H1 (cell line): ENCODE data around the gene UROS. TPM values are rescaled to one million over a fixed set of nuclear protein-coding genes. Genes with fewer than 3 reads are reported as not detected.

Experiments
- CTCF ChIA-PET: fragments of 300-600 bp; sonication (Branson Sonifier 250); formaldehyde crosslinking; loops from one replicate; lab custom pipeline; 2021; ENCODE audit not compliant: partially characterized antibody; lab: Charles Lee
- POLR2A ChIA-PET: fragments of 300-600 bp; sonication (Branson Sonifier 250); formaldehyde crosslinking; loops from one replicate; lab custom pipeline; 2021; ENCODE audit warnings: inconsistent platforms; ENCODE audit not compliant: partially characterized antibody; lab: Charles Lee
- DNase-seq, 2 experiments: peaks; one replicate each; pipeline versions ENCODE4 v3.0.0 to v3.0.0-alpha.2; 2010 to 2022; ENCODE audit warnings: low spot score in 2 of 2, low read depth in 1 of 2, mixed read lengths in 1 of 2
- FAIRE-seq: peaks from 2 replicates; lab custom pipeline; 2011; peaks lifted over from hg19 to GRCh38; lab: Jason Lieb, UNC
- H2AFZ ChIP-seq: 2 replicates; pipeline ENCODE4 v1.8.1; 2012; ENCODE audit warnings: low read length, inconsistent platforms
- H2AK5ac ChIP-seq: 2 replicates; pipeline ENCODE4 v1.6.1; 2013; ENCODE audit warnings: low read depth, low read length
- H2BK120ac ChIP-seq: replicated peaks from 2 replicates; pipeline ENCODE3; 2013; ENCODE audit warnings: low read depth, low read length, inconsistent platforms
- H2BK12ac ChIP-seq: 2 replicates; pipeline ENCODE4 v1.6.1; 2013; ENCODE audit warnings: low read depth, low read length
- H2BK15ac ChIP-seq: 2 replicates; pipeline ENCODE4 v1.6.1; 2013; ENCODE audit warnings: low read length
- H2BK20ac ChIP-seq: 2 replicates; pipeline ENCODE4 v1.6.1; 2013; ENCODE audit warnings: low read length
- H2BK5ac ChIP-seq: 2 replicates; pipeline ENCODE4 v1.6.1; 2013; ENCODE audit warnings: low read depth, low read length
- H3K14ac ChIP-seq: 2 replicates; pipeline ENCODE4 v1.6.1; 2013; ENCODE audit warnings: inconsistent platforms; ENCODE audit not compliant: insufficient read length
- H3K18ac ChIP-seq: 2 replicates; pipeline ENCODE4 v1.6.1; 2013; ENCODE audit warnings: low read length; ENCODE audit errors: extremely low read depth
- H3K23ac ChIP-seq: 2 replicates; pipeline ENCODE4 v1.6.1; 2013; ENCODE audit warnings: inconsistent platforms; ENCODE audit not compliant: insufficient read length
- H3K23me2 ChIP-seq: 2 replicates; pipeline ENCODE4 v1.6.1; 2013; ENCODE audit warnings: low read depth, low read length
- H3K27ac ChIP-seq: 2 replicates; pipeline ENCODE4 v1.6.1; 2011; ENCODE audit warnings: low read depth, low read length, inconsistent platforms
- H3K27me3 ChIP-seq, 4 experiments: replicated peaks in 1 of 4; 1 replicate in 1 of 4; 2 replicates in 3 of 4; pipeline versions ENCODE4 v1.6.1 to v1.8.1; 2011 to 2013; ENCODE audit warnings: low read length in 3 of 4, mild to moderate bottlenecking in 3 of 4, inconsistent platforms in 2 of 4, mixed read lengths in 2 of 4, moderate library complexity in 1 of 4; ENCODE audit not compliant: control insufficient read depth in 3 of 4, insufficient read depth in 3 of 4; ENCODE audit errors: extremely low read depth in 1 of 4
- H3K36me3 ChIP-seq, 4 experiments: 2 replicates each; pipeline versions ENCODE4 v1.6.1 to v1.8.1; 2011 to 2013; ENCODE audit warnings: mild to moderate bottlenecking in 4 of 4, low read length in 3 of 4, moderate library complexity in 2 of 4, control low read depth in 1 of 4, inconsistent platforms in 1 of 4; ENCODE audit not compliant: insufficient read depth in 4 of 4, control insufficient read depth in 2 of 4
- H3K4ac ChIP-seq: replicated peaks from 2 replicates; pipeline ENCODE3; 2013; ENCODE audit warnings: low read length, low read depth, mixed read lengths, inconsistent platforms; ENCODE audit not compliant: insufficient read length
- H3K4me1 ChIP-seq, 4 experiments: replicated peaks in 1 of 4; 1 replicate in 1 of 4; 2 replicates in 3 of 4; pipeline versions ENCODE4 v1.6.1 to v1.8.1; 2011 to 2013; ENCODE audit warnings: low read length in 3 of 4, inconsistent platforms in 2 of 4, mixed read lengths in 1 of 4; ENCODE audit not compliant: insufficient read depth in 4 of 4, control insufficient read depth in 3 of 4
- H3K4me2 ChIP-seq, 2 experiments: 2 replicates each; pipeline versions ENCODE4 v1.6.1 to v1.8.1; 2011 to 2013; ENCODE audit warnings: low read depth in 2 of 2, low read length in 2 of 2, control low read depth in 1 of 2, inconsistent platforms in 1 of 2, mild to moderate bottlenecking in 1 of 2; ENCODE audit not compliant: insufficient read depth in 1 of 2
- H3K4me3 ChIP-seq, 4 experiments: fragments of 200-600, 300-600 bp in 1 of 4; sonication (generic), shearing (Covaris generic), sonication (Bioruptor Twin) in 1 of 4; 2 replicates each; pipeline versions ENCODE4 v1.5.1 to v1.8.1; 2011 to 2016; ENCODE audit warnings: low read length in 4 of 4, low read depth in 3 of 4, control low read depth in 2 of 4, inconsistent platforms in 2 of 4, mild to moderate bottlenecking in 2 of 4, mixed read lengths in 1 of 4, moderate library complexity in 1 of 4; ENCODE audit not compliant: insufficient read depth in 2 of 4; ENCODE audit errors: extremely low read depth in 1 of 4
- H3K56ac ChIP-seq: replicated peaks from 2 replicates; pipeline ENCODE3; 2013; ENCODE audit warnings: low read depth, mild to moderate bottlenecking, mixed read lengths, low read length, inconsistent platforms; ENCODE audit not compliant: insufficient read length
- H3K79me1 ChIP-seq: 2 replicates; pipeline ENCODE4 v1.6.1; 2013; ENCODE audit warnings: low read depth, low read length, control low read depth
- H3K79me2 ChIP-seq, 2 experiments: 2 replicates each; pipeline versions ENCODE4 v1.6.1 to v1.8.1; 2012 to 2013; ENCODE audit warnings: low read length in 2 of 2, mild to moderate bottlenecking in 2 of 2, inconsistent platforms in 1 of 2; ENCODE audit not compliant: insufficient read depth in 2 of 2, control insufficient read depth in 1 of 2
- H3K9ac ChIP-seq, 4 experiments: replicated peaks in 1 of 4; 1 replicate in 1 of 4; 2 replicates in 3 of 4; pipeline versions ENCODE4 v1.6.1 to v1.8.1; 2011 to 2013; ENCODE audit warnings: low read depth in 3 of 4, low read length in 3 of 4, control low read depth in 2 of 4, mild to moderate bottlenecking in 2 of 4, moderate library complexity in 2 of 4, inconsistent platforms in 1 of 4; ENCODE audit errors: extremely low read depth in 1 of 4
- H3K9me3 ChIP-seq, 2 experiments: 2 replicates each; pipeline versions ENCODE4 v1.6.1 to v1.8.1; 2012 to 2013; ENCODE audit warnings: mild to moderate bottlenecking in 2 of 2, moderate library complexity in 2 of 2, control low read depth in 1 of 2, inconsistent platforms in 1 of 2, low read depth in 1 of 2, low read length in 1 of 2, mixed read lengths in 1 of 2; ENCODE audit not compliant: insufficient read depth in 2 of 2
- H4K20me1 ChIP-seq, 2 experiments: replicated peaks in 1 of 2; 2 replicates each; pipeline versions ENCODE3 to v1.8.1; 2011 to 2013; ENCODE audit warnings: inconsistent platforms in 2 of 2, low read length in 2 of 2, mild to moderate bottlenecking in 1 of 2; ENCODE audit not compliant: insufficient read depth in 2 of 2, control insufficient read depth in 1 of 2
- H4K5ac ChIP-seq: 2 replicates; pipeline ENCODE4 v1.6.1; 2013; ENCODE audit warnings: low read length, low read depth, mixed read lengths, inconsistent platforms; ENCODE audit not compliant: insufficient read length
- H4K8ac ChIP-seq: 2 replicates; pipeline ENCODE4 v1.8.0; 2013; ENCODE audit warnings: mild to moderate bottlenecking, moderate library complexity, low read length, inconsistent platforms; ENCODE audit not compliant: insufficient read depth; ENCODE audit errors: extremely low read depth
- H4K91ac ChIP-seq: replicated peaks from 2 replicates; pipeline ENCODE3; 2013; ENCODE audit warnings: low read length, mixed read lengths, inconsistent platforms; ENCODE audit not compliant: insufficient read length
- MAFK ChIP-seq: IDR thresholded peaks from 2 replicates; pipeline ENCODE4 v1.6.1; 2012; ENCODE audit warnings: low read depth, mild to moderate bottlenecking, improper control_type of control experiment, low read length
- WGBS, 2 experiments: shearing (Covaris generic) in 1 of 2; methylation state at CpG; one replicate each; pipeline versions ENCODE4 v1.1.6 to v1.1.7; 2013 to 2015; ENCODE audit warnings: low lambda C conversion rate in 2 of 2, mixed read lengths in 2 of 2, inconsistent platforms in 1 of 2, low coverage in 1 of 2, missing lambda C conversion rate in 1 of 2; ENCODE audit not compliant: insufficient replicate concordance in 2 of 2, insufficient coverage in 1 of 2, insufficient read length in 1 of 2; ENCODE audit errors: extremely low coverage in 1 of 2, missing lambda C conversion rate in 1 of 2; 5-methylcytosine and 5-hydroxymethylcytosine counted together
- polyA plus RNA-seq, 7 experiments: library from polyadenylated mRNA; depleted of rRNA in 3 of 7; stranded (reverse) in 5 of 7; unstranded in 2 of 7; fragments of >200 nt in 5 of 7; fragments of 200-250 nt in 2 of 7; gene quantifications; 1 replicate in 5 of 7; 2 replicates in 1 of 7; 4 replicates in 1 of 7; pipeline versions ENCODE4 v1.2.1 to v1.2.3, GENCODE V29; 2011 to 2013; ENCODE audit warnings: missing spikeins in 2 of 7, mixed read lengths in 2 of 7
- total RNA-seq: library from RNA; stranded (reverse); fragmentation: NEBNext Ultra II Directional; extraction: Animal tissue kit (Norgen Biotek cat#: 25700); gene quantifications from 2 replicates; pipeline ENCODE4 v1.2.1, GENCODE V29; 2021

The UROS gene
- total and polyA plus RNA-seq, 2 of the 8 experiments (the other 6 are each of a cell fraction or from before 2014, with no cell fraction given), result 45.6 to 58.0 TPM

DNA sequence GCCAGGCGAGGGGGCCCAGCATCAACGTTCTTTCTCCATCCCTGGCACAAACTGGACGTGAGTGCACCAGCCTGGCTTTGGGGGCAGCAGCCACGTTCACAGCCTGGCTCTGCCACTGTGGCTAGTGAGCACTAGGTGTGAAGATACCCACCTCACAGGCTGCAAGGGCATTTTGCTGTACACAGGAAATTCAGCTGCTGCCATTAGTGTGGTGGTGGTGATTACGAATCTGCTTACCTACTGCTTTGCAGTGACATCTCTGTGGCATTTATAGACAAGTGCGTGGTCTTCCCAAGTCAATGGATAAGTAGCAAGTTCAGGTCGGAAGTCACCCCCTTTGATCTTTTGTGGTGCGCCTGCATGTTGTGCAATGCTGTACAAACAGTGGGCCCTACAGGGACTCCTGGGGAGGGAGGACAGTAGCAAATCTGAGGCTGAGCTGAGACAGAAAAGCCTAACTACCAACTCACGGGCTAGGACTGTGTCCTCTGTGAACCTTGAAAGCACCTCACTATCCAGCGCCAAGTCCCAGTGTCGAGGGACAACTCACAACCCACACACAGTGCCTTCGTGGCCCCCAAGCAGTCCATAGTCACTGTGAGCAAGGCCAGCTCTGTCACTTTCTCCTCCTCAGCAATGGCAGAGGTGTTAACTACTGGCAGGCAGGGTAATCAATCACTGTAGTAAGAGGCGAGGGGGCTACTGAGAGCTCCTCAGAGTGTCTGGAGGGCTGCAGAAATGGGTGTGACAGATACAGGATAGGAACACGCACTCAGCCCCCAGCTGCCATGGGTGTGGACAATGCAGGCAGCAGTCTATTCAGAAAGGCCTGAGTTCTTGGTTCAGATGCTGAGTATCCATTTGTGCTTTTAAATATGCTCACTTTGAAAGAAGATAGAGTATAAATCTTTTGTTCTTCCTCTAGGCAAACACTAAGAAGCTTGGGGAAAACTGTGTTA, 30.4 kb downstream of the UROS start:
- POLR2A ChIA-PET, result interaction anchor here (0.6 to 1.8 kb wide), 3 partner anchors 9 to 149 kb away, joined by 3 to 4 read pairs (median 4); no protein-coding TSS in a partner anchor
- no peak overlapping the region for H3K56ac ChIP-seq
- no peak overlapping the region for H3K23ac ChIP-seq
- no peaks in the 10 kb centered on the region for H3K79me1 ChIP-seq
- H2AK5ac ChIP-seq, result no peak overlapping the region
- no peak overlapping the region for H3K4ac ChIP-seq
- H2BK120ac ChIP-seq, result no peak overlapping the region
- no peak overlapping the region for H3K4me3 ChIP-seq
- peaks cover 2 to 24% (median 9%) of the 10 kb centered on the region in 4 experiments; a peak in 7 of 8 replicates for H3K36me3 ChIP-seq
- 89% methylated on average over 14 of the region's 14 CpGs; no CpG with 5 or more reads in 1 of the 2 experiments for WGBS, 2 experiments
- no peak for TF ChIP-seq MAFK
- TF ChIP-seq, all 59 proteins: peak for 0
- H2BK20ac ChIP-seq, result no peak overlapping the region
- DNase-seq, result no peak
- no peak overlapping the region for H3K18ac ChIP-seq
- H2BK12ac ChIP-seq, result no peak overlapping the region
- H3K14ac ChIP-seq, result no peak overlapping the region
- H3K9ac ChIP-seq, result no peak overlapping the region
- no peak overlapping the region for H3K27ac ChIP-seq
- no peak overlapping the region for H2AFZ ChIP-seq
- H3K9me3 ChIP-seq, result no peaks in the 10 kb centered on the region
- no peaks in the 10 kb centered on the region for H3K27me3 ChIP-seq
- no peaks in the 10 kb centered on the region for H3K23me2 ChIP-seq
- H3K4me1 ChIP-seq, result no peaks in the 10 kb centered on the region; a peak in 1 of 7 replicates
- no peak overlapping the region for H4K5ac ChIP-seq
- no peak overlapping the region for H3K4me2 ChIP-seq
- peaks cover under 1 to 4% of the 10 kb centered on the region in 2 experiments for H4K20me1 ChIP-seq
- no peak overlapping the region for H4K91ac ChIP-seq
- no peak overlapping the region for H2BK5ac ChIP-seq
- no peaks in the 10 kb centered on the region for H3K79me2 ChIP-seq
- H4K8ac ChIP-seq, result no peak overlapping the region
- no peak for FAIRE-seq
- CTCF ChIA-PET, result interaction anchor here (2.1 kb wide), 1 partner anchor 14 kb away, joined by 5 read pairs; no protein-coding TSS in a partner anchor
- no peak overlapping the region for H2BK15ac ChIP-seq
